IPS DF 19.7 (cell line): ENCODE results near the gene HPN.
"Not testable (repeated sequence)": the region's sequence is repeated elsewhere in the genome, so short reads cannot be mapped to it uniquely, and the experiment has no call there.

Experiments
- DNase-seq: peaks from one replicate; pipeline ENCODE4 v3.0.0-alpha.2; 2013; ENCODE audit warnings: low read depth, low spot score

The HPN gene

DNA sequence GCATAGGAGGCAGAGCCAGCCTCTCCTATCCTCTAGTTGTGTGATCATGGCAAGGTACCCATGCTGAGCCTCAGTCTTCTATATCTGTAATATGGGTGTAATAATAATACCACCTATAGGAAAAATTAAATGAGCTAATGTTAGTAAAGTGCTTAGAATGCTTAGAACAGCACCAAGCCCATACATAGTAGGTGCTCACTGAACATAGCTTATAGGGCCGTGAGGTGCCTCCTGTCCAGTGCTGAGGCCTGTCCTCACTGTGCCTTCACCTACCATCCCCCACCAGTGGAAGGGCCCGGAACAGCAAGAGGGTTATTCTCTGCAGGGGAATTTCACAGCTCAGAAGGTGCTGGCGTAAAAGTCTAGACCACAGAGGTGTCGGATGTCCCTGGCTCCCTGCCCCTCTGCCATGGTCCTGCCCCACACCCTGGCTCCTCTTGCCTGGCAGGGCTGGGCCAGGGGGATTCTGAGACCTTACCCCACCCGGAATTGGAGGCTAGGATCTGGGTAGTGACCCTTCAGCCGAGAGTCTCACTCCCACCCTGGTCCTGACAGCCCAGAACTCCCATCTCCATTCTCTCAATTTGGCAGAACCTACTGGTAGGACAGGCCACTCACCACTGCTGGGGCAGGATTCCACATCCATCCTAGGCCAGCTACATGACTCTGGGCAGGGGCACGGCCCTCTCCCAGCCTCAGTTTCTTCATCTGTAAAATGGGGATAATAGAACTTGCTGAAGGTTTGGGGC, 13.5 kb upstream of the HPN start:
- DNase-seq: no peak

DNA sequence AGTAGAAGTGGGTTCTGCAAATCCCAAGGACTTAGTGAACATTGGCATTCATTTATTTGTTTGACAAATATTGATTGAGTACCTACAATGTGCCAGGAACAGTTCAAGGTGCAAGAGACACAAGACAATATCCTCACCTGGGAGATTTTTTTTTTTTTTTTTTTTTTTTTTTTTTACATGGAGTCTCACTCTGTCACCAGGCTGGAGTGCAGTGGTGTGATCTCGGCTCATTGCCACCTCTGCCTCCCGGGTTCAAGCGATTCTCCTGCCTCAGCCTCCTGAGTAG, 13.0 kb upstream of the HPN start:
- DNase-seq: not testable (repeated sequence)

DNA sequence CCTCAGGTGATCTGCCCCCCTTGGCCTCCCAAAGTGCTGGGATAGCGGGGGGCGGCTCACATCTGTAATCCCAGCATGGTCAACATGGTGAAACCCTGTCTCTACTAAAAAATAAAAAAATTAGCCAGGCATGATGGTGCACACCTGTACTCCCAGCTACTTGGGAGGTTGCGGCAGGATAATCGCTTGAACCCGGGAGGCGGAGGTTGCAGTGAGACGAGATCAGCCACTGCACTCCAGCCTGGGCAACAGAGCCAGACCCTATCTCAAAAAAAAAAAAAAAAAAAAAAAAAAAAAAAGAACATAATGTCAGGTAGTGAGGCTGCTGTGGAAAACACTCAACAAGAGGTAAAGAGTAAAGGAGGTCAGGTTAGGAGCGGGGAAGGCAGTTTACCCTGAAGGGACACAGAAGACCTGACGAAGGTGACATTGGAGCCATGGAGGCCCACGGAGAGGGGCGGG, 12.2 kb upstream of the HPN start:
- not testable (repeated sequence) for DNase-seq

DNA sequence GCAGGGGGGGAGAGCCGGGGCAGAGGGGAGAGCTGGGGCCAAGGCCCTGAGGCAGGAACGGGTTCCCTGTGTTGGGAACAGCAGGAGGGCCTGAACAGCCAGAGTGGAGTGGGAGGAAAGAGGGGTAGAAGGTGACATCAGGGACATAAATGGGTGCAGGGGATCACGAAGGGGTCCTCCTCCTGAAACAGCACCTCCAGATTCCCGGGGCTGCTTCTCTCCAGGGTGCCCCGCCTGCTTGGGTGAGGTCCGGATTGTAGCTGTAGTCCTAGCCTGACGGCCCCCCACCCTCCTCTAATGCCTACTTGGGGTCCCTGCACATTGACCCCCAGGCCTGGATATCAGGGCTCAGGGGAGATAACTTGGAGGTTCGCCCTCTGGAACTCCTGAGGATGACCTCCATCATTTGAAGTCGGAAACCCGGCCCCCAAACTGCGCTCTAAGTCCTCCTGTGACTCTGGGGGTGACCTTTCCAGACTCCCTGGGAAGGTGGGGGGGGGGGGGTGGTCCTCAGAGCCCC, 11.7 kb upstream of the HPN start:
- DNase-seq: no peak

DNA sequence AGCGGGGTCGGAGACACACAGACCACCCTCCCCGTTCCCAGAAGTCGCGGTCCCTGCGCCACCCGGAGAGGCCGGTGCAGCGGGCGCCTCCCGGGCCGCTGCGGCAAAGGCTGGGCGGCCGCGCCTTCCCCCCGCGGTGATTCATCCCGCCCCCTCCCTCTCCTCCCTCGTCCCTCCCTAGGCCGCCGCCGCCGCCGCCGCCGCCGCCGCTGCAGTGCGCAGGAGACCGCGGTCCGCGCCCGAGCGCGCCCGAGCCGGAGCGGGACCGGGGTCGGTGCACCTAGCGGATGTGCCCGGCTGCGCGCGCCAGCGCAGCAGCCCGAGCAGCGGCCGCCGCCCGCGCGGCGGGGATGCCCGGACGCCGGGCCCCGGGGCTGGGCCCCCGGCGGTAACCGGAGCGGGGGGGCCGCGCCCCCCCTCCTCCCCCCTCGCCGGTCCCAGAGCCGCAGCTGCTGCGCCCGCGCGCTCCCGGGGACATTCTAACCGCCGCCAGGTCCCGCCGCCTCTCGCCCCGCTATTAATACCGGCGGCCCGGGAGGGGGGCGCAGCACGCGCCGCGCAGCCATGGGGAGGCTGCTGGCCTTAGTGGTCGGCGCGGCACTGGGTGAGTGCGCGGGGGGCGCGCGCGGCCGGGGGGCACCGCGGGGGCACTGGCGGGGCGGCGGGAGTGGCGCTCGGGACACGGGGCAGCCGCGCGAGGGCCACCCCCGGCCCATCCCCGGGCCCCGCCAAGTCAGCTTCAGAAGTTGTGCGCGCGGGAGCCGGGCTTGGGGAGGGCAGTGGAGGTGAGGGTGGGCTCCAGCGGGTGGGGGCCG, 11.1 kb upstream of the HPN start, which contains the start of gene SCN1B:
Gene SCN1B, plus strand, starts transcription at position 214 of the 815 bp plus-strand sequence. Its CDS starts 351 bp downstream, at position 565.
- no peak for DNase-seq

DNA sequence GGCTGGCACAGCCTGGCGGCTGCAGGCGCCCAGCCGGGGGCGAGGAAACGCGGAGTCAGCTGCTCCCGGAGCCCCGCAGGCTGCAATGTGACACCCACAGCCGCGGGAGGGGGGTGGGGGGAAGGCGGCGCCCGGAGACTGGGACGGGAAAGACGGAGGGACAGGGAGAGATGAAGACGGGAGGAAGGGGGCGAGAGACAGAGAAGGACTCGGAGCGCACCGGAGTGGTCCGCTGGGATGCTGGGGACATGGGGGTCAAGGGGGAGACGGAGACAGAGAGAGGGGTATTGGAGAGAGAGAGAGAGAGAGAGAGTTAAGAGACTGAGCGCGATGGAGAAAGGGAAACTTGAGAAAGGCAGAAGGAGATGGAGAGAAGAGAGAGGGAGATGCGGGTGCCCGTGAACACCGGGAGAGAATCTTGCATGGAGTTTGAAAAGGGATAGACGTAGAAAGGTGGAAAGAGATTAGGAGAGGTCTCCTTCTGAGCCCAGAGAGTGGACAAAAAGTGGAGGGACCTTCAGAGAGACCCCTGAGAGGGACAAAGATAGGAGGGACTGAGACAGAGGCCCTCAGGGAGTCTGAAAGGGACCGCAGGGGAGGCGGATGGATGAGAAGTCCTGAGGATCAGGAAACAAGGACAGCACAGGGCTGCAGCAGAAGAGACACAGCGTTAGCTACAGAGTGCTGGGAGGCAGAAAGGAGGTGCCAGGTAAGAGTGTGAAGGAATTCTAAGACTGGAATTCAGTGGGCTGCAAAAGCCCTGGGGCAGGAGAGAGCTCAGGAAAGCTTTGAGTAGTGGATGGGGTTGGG, 10.2 kb upstream of the HPN start:
- DNase-seq: no peak

DNA sequence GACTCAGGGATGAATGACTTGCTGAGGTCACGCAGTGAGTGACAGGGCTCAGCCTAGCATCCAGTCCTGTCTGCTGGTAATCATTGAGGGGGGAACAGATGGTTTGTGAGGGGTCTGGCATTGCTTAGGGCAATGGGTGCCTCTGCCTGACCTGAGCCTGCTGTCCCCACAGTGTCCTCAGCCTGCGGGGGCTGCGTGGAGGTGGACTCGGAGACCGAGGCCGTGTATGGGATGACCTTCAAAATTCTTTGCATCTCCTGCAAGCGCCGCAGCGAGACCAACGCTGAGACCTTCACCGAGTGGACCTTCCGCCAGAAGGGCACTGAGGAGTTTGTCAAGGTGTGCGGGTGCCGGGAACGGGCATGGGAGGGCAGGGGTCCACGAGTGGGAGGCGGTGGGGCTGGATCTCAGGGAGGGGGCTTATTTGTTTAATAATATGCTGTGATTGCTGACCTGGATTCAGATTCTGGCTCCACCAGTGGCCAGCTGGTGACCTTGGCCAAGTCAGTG, 9.1 kb upstream of the HPN start:
- no peak for DNase-seq

DNA sequence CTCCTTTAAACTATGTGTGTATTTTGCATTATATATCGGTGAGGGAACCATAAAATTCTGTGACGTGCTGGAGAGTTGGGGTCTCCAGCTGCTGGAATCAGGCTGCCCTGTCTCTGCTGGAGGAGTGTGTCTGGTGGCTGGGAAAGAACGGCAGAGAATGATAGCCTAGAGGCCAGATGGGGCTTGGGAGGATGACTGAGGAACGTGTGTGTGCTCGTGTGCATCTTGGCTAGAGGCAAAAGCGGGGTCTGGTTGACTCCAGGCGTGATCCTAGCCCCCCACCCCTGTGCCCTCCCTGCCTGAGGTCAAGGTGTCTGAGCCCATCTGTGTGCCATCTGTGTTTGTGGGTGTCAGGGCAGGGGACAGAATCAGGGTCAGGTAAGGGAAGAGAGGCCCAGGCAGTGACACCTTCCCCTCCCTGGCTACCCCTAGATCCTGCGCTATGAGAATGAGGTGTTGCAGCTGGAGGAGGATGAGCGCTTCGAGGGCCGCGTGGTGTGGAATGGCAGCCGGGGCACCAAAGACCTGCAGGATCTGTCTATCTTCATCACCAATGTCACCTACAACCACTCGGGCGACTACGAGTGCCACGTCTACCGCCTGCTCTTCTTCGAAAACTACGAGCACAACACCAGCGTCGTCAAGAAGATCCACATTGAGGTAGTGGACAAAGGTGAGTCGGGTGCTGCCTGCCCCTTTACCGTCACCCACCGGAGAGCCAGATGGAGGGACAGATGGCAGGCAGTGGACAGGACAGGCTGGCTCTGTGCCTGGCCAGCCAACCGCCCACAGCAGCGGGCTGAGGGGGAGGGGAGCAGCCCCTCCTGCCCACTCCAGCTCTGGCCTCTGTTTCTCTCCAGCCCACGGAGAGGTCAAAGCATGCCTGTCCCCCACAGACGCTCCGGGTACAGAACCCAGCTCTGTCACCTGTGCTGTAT, 8.2 kb upstream of the HPN start:
- no peak for DNase-seq

DNA sequence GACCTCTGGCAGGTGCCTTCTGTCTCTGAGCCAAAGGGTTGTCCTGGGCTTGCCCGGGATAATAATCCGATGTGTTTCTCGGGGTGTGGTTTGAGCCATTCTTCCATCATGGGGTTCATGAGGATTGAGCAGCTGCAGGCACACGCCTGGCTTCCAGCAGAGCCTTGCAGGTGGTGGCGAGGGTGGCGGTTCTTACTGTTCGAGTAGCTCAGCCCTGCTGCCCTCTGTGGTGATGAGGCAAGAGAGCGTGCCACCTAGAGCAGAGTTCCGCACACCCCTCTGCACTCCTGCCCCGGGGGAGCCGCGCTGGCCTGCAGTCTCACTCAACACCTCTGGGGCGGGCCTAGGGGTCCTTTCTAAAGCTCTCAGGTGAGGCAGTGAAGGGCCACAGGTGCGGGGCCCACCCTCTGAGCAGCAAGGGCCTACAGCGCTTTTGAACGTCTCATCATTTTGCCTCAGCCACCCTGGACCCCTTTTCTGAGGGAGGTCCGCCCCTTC, 7.5 kb upstream of the HPN start:
- no peak for DNase-seq

DNA sequence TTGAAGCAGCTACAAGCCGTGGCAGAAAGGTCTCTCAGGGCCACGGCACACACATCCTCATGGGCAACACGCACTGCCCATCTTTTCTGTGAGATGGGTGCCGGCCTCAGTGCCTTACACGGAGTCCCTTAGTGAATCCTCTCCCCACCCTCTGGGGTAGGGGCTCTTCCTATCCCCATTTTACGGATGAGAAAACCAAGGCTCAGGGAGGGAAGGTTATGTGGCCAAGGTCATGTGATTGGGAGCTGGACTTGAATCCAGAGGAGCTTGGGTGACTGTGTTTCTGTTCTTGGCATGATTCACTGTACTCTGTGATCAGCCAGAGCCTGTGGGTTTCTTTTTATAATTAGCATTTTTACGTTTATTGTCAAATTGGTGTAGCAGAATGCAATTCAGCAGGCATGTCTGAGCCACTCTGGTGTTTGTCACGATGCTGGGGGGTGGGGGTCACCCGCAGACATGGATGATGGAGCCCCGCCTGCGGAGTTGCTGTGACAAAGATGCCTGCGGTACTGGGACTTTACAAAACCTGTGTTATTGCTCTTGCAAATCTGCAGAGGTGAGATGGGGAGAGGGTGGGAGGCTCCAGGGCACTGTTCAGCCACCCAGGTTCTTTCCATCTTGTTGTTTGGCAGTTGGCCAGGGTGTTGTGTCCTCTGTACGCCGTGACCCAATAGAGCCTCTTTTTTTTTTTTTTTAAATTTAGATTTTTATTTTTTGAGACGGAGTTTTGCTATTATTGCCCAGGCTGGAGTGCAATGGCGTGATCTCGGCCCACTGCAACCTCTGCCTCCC, 6.7 kb upstream of the HPN start:
- DNase-seq: no peak

DNA sequence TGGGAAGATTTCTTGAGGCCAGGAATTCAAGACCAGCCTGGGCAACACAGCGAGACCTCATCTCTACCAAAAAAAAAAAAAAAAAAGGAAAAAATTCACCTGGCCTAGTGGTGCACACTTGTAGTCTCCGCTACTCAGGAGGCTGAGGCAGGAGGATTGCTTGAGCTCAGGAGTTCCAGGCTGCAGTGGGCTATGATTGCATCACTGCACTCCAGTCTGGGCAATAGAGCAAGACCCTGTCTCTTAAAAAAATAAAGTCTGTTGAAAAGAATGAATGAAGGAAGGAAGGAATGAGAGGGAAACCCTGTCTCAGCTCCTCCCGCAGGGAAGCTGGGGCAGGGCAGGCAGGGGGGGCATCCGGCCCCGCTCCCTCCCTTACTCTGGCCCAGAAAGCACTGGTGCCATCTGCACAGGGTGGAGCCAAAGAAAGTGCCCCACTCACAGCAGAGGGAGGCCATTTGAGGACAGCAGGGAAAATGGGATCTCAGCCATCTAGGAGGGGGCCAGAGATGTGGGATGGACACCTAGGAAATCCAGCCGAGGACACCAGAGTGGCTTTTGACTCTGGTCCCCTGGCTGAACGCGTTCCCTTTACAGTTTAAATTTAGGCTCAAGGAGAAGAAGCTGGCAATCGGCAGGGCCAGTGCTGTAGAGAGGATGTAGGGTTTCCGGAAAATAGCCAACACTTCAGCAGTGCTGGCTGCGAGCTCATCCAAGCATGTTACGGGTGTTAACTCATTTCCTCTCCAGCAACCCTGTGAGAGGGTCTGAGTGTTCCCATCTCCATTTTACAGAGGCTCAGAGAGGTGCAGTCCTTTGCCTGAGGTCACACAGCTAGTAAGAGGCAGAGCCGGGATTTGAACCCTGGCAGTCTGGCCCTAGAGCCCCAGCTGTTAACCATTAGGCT, 3.6 kb upstream of the HPN start:
- no peak for DNase-seq

DNA sequence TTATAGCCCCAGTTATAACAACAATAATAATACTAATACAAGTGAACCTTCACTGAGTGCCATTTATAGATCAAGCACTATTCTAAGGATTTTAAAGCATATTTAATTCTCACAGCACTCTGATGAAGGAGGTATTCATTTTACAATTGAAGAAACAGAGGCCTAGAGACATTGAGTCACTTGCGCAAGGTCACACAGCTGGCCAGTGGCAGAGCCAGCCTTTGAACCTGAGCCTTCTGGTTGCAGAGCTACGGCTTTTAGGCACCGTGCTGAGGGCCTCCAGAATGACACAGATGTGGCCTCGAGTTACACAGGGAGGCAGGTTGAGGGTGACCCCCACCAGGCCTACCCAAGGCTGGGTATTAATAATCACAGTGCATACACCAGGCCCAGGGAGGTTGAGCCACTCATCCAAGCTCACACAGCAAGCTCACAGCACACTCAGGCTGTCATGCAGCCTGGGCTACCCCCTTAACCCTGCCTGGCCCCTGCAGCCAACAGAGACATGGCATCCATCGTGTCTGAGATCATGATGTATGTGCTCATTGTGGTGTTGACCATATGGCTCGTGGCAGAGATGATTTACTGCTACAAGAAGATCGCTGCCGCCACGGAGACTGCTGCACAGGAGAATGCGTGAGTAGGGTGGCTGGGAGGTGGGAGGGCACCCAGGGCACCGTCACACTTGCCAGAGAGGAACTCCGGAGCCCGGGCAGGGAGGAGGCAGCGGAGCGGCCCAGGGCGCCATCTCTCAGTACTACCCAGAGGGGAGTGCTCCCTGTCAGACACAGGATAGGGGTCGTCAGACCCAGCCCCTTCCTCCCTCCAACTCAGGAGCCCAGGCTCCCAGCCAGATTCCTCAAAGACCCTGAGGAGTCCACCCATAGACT, 2.7 kb upstream of the HPN start:
- no peak for DNase-seq

DNA sequence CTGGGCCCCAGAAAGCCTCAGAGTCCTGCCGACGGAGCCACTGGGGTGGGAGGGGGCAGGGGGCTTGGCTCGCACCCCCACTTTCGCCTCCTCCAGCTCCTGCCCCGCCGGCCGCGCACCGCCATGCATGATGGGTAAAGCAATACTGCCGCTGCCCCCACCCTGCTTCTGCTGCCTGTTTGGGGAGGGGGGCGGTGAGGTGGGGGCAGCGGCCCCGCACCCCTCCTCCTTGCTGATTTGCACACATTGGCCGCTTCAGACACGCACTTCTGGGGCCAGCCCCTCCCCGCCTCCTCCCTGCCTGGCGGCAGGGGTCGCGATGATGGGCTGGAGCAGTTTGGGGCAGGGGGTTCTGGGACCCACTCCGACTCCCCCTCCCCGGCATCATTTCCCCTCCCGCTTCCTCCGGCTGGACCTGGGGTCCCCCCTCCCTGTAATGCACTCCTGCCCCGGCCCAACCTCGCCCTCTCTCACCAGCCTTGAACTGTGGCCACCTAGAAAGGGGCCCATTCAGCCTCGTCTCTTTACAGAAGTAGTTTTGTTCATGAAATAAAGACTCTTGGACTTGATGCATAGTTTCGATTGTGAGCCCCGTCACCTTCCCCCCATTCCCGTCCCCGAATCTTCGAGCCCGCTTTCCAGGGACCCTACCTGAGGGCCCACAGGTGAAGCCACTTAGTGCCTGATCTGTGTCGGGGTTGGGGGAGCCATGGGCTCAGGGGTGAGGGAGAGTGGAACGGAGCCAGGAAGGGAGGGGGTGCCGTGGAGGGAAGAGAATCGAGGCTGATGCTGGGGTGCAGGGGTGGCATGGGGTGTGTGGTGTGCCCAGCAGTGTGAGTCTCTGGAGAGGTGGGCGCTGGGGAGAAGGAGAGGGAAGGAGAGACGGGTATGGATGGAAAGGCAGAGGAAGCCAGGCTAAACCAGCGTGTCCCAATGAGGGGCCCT, 1.4 kb upstream of the HPN start:
- no peak for DNase-seq

DNA sequence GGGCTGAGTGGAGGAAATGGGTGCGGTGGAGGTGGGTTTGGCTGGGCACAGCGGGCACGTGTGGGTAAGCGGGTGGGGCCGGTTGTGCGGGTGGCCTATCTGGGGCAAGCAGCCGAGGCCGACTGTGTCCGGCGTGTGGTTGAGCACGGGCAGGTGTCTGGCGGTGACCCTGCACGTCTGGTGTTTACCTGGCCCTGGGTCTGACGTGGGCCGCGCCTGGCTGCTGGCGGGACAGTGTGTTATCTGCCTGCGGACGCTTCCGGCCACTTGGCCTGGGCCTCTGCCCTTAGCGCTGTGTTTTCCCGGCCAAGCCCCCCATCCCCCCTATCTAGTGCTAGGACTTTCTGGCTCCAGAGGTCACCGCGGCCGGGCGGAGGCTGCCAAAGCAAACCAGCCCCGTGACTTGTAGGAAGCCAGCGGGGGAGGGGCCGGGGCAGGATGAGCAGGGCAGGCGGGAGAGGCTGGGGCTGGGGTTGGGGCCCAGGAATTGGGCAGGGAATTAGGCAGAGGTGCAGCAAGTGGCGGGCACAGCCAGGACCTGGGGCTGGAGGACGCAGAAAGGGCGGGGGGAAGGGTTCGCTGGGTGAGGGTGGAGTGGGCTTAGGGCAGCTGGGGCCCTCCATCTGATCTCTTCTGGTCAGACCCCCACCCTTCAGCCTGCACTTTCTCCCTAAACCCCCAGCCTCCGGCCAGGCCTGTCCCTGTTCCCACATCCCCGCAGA, 534 bp upstream of the HPN start:
- no peak for DNase-seq

DNA sequence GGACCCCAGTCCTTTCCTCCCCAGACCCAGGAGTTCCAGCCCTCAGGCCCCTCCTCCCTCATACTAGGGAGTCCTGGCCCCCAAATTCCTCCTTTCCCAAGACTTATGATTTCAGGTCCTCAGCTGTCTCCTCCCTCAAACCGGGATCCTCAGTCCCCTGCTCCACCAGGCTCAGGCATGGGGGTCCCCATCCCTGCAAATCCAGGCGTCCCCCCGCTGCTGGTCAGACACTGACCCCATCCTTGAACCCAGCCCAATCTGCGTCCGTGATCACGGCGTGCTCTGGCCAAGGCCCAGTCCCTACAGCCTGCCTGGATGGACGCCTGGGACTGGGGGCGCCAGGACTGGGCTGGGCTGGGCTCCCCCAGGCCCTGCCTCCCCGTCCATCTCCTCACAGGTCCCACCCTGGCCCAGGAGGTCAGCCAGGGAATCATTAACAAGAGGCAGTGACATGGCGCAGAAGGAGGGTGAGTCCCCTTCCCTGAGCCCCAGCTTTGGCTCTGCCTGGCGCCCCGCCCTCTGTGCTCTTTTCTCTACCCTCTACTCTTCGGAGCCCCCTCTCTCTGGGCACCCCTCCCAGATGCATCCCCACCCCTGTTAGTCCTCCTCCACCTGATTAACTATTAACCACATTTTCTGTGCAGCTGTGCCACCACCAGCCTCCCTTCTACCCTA, 672 bp downstream of the HPN start:
- DNase-seq: no peak
